Esophagus muscularis mucosa (tissue), 3 donors: ENCODE data around the gene PRELID2.

ENCODE experiments used
- CTCF ChIP-seq, 3 experiments: fragments of 200-600 bp in 2 of 3; fragments of 450-650 bp in 1 of 3; sonication (generic) in 2 of 3; IDR thresholded peaks; one replicate each; pipeline ENCODE4 v1.5.1; 2017 to 2019; ENCODE audit warnings: antibody characterized with exemption in 3 of 3, mild to moderate bottlenecking in 2 of 3, moderate library complexity in 1 of 3
- POLR2A ChIP-seq: fragments of 450-650 bp; IDR thresholded peaks from one replicate; pipeline ENCODE4 v1.6.1; 2017; ENCODE audit warnings: antibody characterized with exemption, moderate library complexity, mild to moderate bottlenecking, low read depth

GRCh38 chr5:145863003-145863402 lies 27.9 kb upstream of the PRELID2 start:
- TF ChIP-seq CTCF (IDR thresholded peaks at IDR 0.05) (no peak), POLR2A (no peak)
